Measurements from ENCODE around the gene TAF12. TPM values are rescaled to one million over a fixed set of nuclear protein-coding genes. Genes with fewer than 3 reads are reported as not detected.

TAF12 gene
- total and polyA plus RNA-seq, 10 of the 15 experiments (the other 5 are each of a cell fraction or from before 2014, with no cell fraction given) = 18.3 to 43.3 (median 28.6) TPM

- TF ChIP-seq SMAD1 (IDR thresholded peaks at IDR 0.05; ENCODE audit: low read depth, partially characterized antibody) (peak; percentile 100), SUZ12 (IDR thresholded peaks at IDR 0.05; ENCODE audit: unreplicated experiment) (no peak), HDAC6 (IDR thresholded peaks at IDR 0.05; ENCODE audit: unreplicated experiment) (peak; percentile 100), KLF5 (IDR thresholded peaks at IDR 0.05; ENCODE audit: partially characterized antibody) (peak; percentile 97), MYC (IDR thresholded peaks at IDR 0.05; ENCODE audit: insufficient read depth, insufficient read length, insufficient replicate concordance, low read length, severe bottlenecking) (no peak)
Measured at GRCh38 chr1:28648474-28649198, 5.8 kb upstream of the TAF12 start, which contains the start of gene RNU11 (continued).

GRCh38 chr1:28648008-28648473 lies 5.2 kb upstream of the TAF12 start:
- no peaks in the 10 kb centered on the region for H3K36me3 ChIP-seq (ENCODE audit: control insufficient read depth in 2 of 2, insufficient read depth in 2 of 2, low read length in 1 of 2)
- SMC1A ChIA-PET (ENCODE audit: uncharacterized antibody, unreplicated experiment) = interaction anchor here (0.6 to 1.0 kb wide), 4 partner anchors 21 to 385 kb away, joined by 3 to 5 read pairs (median 4); partner anchors contain the start of gene GMEB1
- RAD21 ChIA-PET (ENCODE audit: unreplicated experiment) = interaction anchor here (0.5 to 2.6 kb wide), 5 partner anchors 21 to 277 kb away, joined by 3 to 16 read pairs (median 4); partner anchors contain the start of genes GMEB1 and YTHDF2
- H3K27ac ChIP-seq (ENCODE audit: control insufficient read depth, insufficient read depth) = peak overlapping the region; percentile 99
- no TSS peak for BruUV-seq (replicated peaks)
- H3K9ac ChIP-seq (ENCODE audit: control insufficient read depth, insufficient read depth, low read length) = peak overlapping the region; percentile 78
- CTCF ChIA-PET = interaction anchor here (1.0 to 1.7 kb wide), 4 partner anchors 20 to 399 kb away, joined by 4 to 6 read pairs (median 4); partner anchors contain the start of genes GMEB1 and YTHDF2
- WGBS (ENCODE audit: insufficient coverage, insufficient replicate concordance, low lambda C conversion rate, missing lambda C conversion rate) = 2% methylated on average over 18 of the region's 18 CpGs
- DNase-seq (ENCODE audit: low read depth, low spot score) (peak; percentile 94), FAIRE-seq (peak; percentile 83), ATAC-seq (peak; percentile 82)
- H3K27me3 ChIP-seq (replicated peaks in 1 of 2; ENCODE audit: control insufficient read depth in 2 of 2, insufficient read depth in 2 of 2, low read length in 1 of 2) = no peaks in the 10 kb centered on the region
- H2AFZ ChIP-seq (ENCODE audit: control insufficient read depth, low read depth, low read length) = peak overlapping the region; percentile 86
- intact Hi-C loops (cut with micrococcal nuclease; ENCODE audit: unreplicated experiment) (loop anchor here (1.0 to 2.0 kb wide), 4 partner anchors 21 to 229 kb away; partner anchors contain the start of gene YTHDF2), in situ Hi-C loops (cut with MboI) (no loop called here)
- no peaks in the 10 kb centered on the region for H3K9me3 ChIP-seq (replicated peaks; ENCODE audit: control insufficient read depth, insufficient read depth, low read length)
- H3K79me2 ChIP-seq (ENCODE audit: control insufficient read depth, insufficient read depth, low read length) = peaks cover 6% of the 10 kb centered on the region
- no peaks in the 10 kb centered on the region for H4K20me1 ChIP-seq (ENCODE audit: control insufficient read depth, insufficient read depth)
- H3K4me1 ChIP-seq (ENCODE audit: control insufficient read depth, insufficient read depth, low read length) = peaks cover 11% of the 10 kb centered on the region
- H3K4me3 ChIP-seq = peak overlapping the region; percentile 55; the same call in 1 of the 2 replicates
- H3K4me2 ChIP-seq (ENCODE audit: control insufficient read depth, insufficient read depth) = peak overlapping the region; percentile 70
- POLR2A ChIA-PET = interaction anchor here (0.6 to 2.3 kb wide), 8 partner anchors 21 to 760 kb away, joined by 3 to 16 read pairs (median 6); partner anchors contain the start of genes GMEB1 and YTHDF2
- TF ChIP-seq SP1 (IDR thresholded peaks at IDR 0.05; ENCODE audit: low read depth, low read length) = no peak
- TF ChIP-seq USF1 (IDR thresholded peaks at IDR 0.05; ENCODE audit: borderline replicate concordance, extremely low read length, insufficient read depth, low read depth, low read length) = no peak
- TF ChIP-seq MAX (IDR thresholded peaks at IDR 0.05; ENCODE audit: low read depth, low read length) = peak; percentile 79; the same call in 1 of the 2 replicates
- TF ChIP-seq IRF3 (IDR thresholded peaks at IDR 0.05) = no peak
- no peak for TF ChIP-seq RBBP5 (conservative IDR thresholded peaks at IDR 0.05)
- no peak for TF ChIP-seq RUNX3 (IDR thresholded peaks at IDR 0.05; ENCODE audit: low read length)
- 0 out of 2 replicates have a peak, but pooled peaks have one; percentile 45 for TF ChIP-seq WRNIP1 (IDR thresholded peaks at IDR 0.05; ENCODE audit: borderline replicate concordance, low read depth, low read length)
- TF ChIP-seq ZNF592 (IDR thresholded peaks at IDR 0.05) = peak; percentile 76; the same call in 1 of the 2 replicates
- TF ChIP-seq YBX1 (IDR thresholded peaks at IDR 0.05) = no peak

Measured in GM12878 (cell line).